ENCODE measurements around the gene ACKR3. TPM values are rescaled to one million over a fixed set of nuclear protein-coding genes. Genes with fewer than 3 reads are reported as not detected.

Gene ACKR3
- total RNA-seq, 1 donor, result 18.8 TPM

DNA sequence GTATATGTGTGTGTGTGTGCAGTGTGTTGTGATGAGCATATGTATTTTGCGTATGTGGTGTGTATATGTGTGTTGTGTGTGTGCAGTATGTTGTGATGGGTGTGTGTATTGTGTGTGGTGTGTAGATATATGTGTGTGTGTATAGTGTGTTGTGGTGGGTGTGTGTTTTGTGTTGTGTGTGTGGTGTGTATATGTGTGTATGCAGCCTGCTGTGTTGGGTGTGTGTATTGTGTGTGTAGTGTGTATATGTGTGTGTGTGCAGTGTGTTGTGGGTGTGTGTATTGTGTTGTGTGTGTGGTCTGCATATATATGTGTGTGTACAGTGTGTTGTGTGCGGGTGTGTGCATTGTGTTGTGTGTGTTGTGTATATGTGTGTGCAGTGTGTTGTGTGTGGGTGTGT lies 23.9 kb downstream of the ACKR3 start:
- no peaks in the 10 kb centered on the region for H3K36me3 ChIP-seq (ENCODE audit: insufficient read depth, low read length)
- no peak overlapping the region for H3K4me3 ChIP-seq (ENCODE audit: insufficient read depth, low read length)
- no peak overlapping the region for H2AFZ ChIP-seq (ENCODE audit: low read length)

DNA sequence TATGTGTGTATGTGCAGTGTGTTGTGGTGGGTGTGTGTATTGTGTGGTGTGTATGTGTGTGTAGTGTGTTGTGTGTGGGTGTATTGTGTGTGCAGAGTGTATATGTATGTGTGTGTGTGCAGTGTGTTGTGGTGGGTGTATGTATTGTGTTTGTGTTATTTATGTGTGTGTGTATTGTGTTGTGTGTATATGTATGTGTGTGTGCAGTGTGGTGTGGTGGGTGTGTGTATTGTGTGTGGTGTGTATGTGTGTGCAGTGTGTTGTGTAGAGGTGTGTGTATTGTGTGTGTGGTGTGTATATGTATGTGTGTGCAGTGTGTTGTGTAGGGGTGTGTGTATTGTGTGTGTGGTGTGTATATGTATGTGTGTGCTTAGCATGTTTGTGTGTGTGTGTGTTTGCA lies 24.3 kb downstream of the ACKR3 start:
- no peaks in the 10 kb centered on the region for H3K27me3 ChIP-seq (ENCODE audit: insufficient read depth, low read length)

More for the DNA sequence above, 23.9 kb downstream of the ACKR3 start:
- Histone ChIP-seq H3K9me3 (ENCODE audit: low read depth, low read length) (no peaks in the 10 kb centered on the region), H3K79me2 (ENCODE audit: insufficient read depth, low read length) (no peaks in the 10 kb centered on the region), H3K4me1 (ENCODE audit: insufficient read depth, low read length) (no peaks in the 10 kb centered on the region), H3K4me2 (ENCODE audit: insufficient read depth, low read length) (no peak overlapping the region), H3K27me3 (ENCODE audit: insufficient read depth, low read length) (no peaks in the 10 kb centered on the region), H4K20me1 (ENCODE audit: insufficient read depth, low read length) (no peaks in the 10 kb centered on the region), H3K27ac (ENCODE audit: low read depth, low read length) (no peak overlapping the region)
- no peak for DNase-seq (ENCODE audit: insufficient read length, low spot score, missing footprints)
- TF ChIP-seq, protein P1, sequence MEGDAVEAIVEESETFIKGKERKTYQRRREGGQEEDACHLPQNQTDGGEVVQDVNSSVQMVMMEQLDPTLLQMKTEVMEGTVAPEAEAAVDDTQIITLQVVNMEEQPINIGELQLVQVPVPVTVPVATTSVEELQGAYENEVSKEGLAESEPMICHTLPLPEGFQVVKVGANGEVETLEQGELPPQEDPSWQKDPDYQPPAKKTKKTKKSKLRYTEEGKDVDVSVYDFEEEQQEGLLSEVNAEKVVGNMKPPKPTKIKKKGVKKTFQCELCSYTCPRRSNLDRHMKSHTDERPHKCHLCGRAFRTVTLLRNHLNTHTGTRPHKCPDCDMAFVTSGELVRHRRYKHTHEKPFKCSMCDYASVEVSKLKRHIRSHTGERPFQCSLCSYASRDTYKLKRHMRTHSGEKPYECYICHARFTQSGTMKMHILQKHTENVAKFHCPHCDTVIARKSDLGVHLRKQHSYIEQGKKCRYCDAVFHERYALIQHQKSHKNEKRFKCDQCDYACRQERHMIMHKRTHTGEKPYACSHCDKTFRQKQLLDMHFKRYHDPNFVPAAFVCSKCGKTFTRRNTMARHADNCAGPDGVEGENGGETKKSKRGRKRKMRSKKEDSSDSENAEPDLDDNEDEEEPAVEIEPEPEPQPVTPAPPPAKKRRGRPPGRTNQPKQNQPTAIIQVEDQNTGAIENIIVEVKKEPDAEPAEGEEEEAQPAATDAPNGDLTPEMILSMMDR (IDR thresholded peaks at IDR 0.05; ENCODE audit: extremely low read depth, low read depth, low read length), result no peak

DNA sequence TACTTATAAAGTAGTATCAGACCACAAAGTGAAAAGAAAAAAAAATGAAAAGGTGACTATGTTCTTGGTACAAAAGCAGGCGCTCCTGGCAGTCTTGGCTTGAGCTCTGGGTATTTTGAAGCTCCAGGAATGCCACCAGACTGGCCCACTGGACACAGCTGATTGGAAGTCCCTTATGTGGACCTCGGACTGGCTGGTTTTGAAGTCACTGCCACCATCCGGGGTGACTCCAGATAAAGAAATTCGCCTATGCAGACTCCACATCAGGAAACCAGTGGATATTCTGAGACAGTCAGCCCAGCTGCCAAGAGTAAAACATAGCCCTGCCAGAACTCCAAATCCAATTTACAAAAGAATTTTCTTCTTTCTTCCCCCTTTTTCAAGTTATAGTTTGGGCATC lies 28.0 kb downstream of the ACKR3 start:
- Histone ChIP-seq H3K4me2 (ENCODE audit: insufficient read depth, low read length) (no peak overlapping the region), H3K27me3 (ENCODE audit: insufficient read depth, low read length) (peaks cover 18% of the 10 kb centered on the region), H3K9me3 (ENCODE audit: low read depth, low read length) (no peaks in the 10 kb centered on the region), H3K4me3 (ENCODE audit: insufficient read depth, low read length) (no peak overlapping the region), H3K27ac (ENCODE audit: low read depth, low read length) (no peak overlapping the region), H2AFZ (ENCODE audit: low read length) (no peak overlapping the region), H3K79me2 (ENCODE audit: insufficient read depth, low read length) (no peaks in the 10 kb centered on the region), H3K36me3 (ENCODE audit: insufficient read depth, low read length) (no peaks in the 10 kb centered on the region), H4K20me1 (ENCODE audit: insufficient read depth, low read length) (no peaks in the 10 kb centered on the region), H3K4me1 (ENCODE audit: insufficient read depth, low read length) (no peaks in the 10 kb centered on the region)
- TF ChIP-seq, protein P1 (IDR thresholded peaks at IDR 0.05; ENCODE audit: extremely low read depth, low read depth, low read length), result no peak
- no peak for DNase-seq (ENCODE audit: insufficient read length, low spot score, missing footprints)

More for the DNA sequence above, 24.3 kb downstream of the ACKR3 start:
- no peak for DNase-seq (ENCODE audit: insufficient read length, low spot score, missing footprints)
- H3K27ac ChIP-seq (ENCODE audit: low read depth, low read length), result no peak overlapping the region
- H3K79me2 ChIP-seq (ENCODE audit: insufficient read depth, low read length), result no peaks in the 10 kb centered on the region
- H4K20me1 ChIP-seq (ENCODE audit: insufficient read depth, low read length), result no peaks in the 10 kb centered on the region
- H3K9me3 ChIP-seq (ENCODE audit: low read depth, low read length), result no peaks in the 10 kb centered on the region
- H3K4me1 ChIP-seq (ENCODE audit: insufficient read depth, low read length), result no peaks in the 10 kb centered on the region
- TF ChIP-seq, protein P1 (IDR thresholded peaks at IDR 0.05; ENCODE audit: extremely low read depth, low read depth, low read length), result no peak
- no peaks in the 10 kb centered on the region for H3K36me3 ChIP-seq (ENCODE audit: insufficient read depth, low read length)
- H3K4me2 ChIP-seq (ENCODE audit: insufficient read depth, low read length), result no peak overlapping the region
- no peak overlapping the region for H2AFZ ChIP-seq (ENCODE audit: low read length)
- H3K4me3 ChIP-seq (ENCODE audit: insufficient read depth, low read length), result no peak overlapping the region

DNA sequence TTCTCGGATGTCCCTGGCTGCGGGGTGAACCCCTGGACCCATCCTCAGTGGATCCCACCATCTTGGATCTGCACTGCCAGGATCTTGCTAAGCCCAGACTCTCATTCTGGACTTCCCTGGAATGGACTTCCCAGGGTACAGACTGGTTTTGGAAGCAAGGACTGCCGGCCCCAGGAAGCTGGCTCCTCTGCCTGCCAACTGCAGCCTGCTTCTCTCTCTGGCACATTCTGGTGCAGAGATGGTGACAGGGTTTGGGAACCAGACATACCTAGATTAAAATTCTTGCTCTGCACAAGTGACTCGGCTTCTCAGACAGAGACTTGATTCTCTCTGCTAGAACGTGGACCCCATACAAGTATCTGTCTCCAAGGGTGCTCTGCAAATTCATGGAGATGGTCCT lies 29.4 kb downstream of the ACKR3 start:
- Histone ChIP-seq H3K27ac (ENCODE audit: low read depth, low read length) (no peak overlapping the region), H3K27me3 (ENCODE audit: insufficient read depth, low read length) (peaks cover 22% of the 10 kb centered on the region), H2AFZ (ENCODE audit: low read length) (no peak overlapping the region), H3K9me3 (ENCODE audit: low read depth, low read length) (no peaks in the 10 kb centered on the region), H3K79me2 (ENCODE audit: insufficient read depth, low read length) (no peaks in the 10 kb centered on the region), H3K4me1 (ENCODE audit: insufficient read depth, low read length) (no peaks in the 10 kb centered on the region), H3K36me3 (ENCODE audit: insufficient read depth, low read length) (no peaks in the 10 kb centered on the region), H4K20me1 (ENCODE audit: insufficient read depth, low read length) (no peaks in the 10 kb centered on the region), H3K4me2 (ENCODE audit: insufficient read depth, low read length) (no peak overlapping the region), H3K4me3 (ENCODE audit: insufficient read depth, low read length) (no peak overlapping the region)
- TF ChIP-seq, protein P1 (IDR thresholded peaks at IDR 0.05; ENCODE audit: extremely low read depth, low read depth, low read length), result no peak
- DNase-seq (ENCODE audit: insufficient read length, low spot score, missing footprints), result no peak
